CD4-positive, alpha-beta T cell (primary cell): ENCODE measurements around the gene FAM13C. TPM values are rescaled to one million over a fixed set of nuclear protein-coding genes. Genes with fewer than 3 reads are reported as not detected.

Source experiments
- ATAC-seq: fragments of 200-7000 bp; cut with Tn5 transposase; one replicate; pipeline ENCODE4 v1.10.0; 2022; ENCODE audit warnings: mild to moderate bottlenecking; ENCODE audit not compliant: poor library complexity
- CTCF ChIA-PET: fragments of 350-600 bp; sonication (Branson Sonifier 250); formaldehyde crosslinking; loops from one replicate; lab custom pipeline; 2021; ENCODE audit warnings: antibody characterized with exemption, inconsistent platforms; lab: Charles Lee
- POLR2A ChIA-PET: fragments of 350-600 bp; sonication (Branson Sonifier 250); formaldehyde crosslinking; loops from one replicate; lab custom pipeline; 2021; ENCODE audit warnings: antibody characterized with exemption, inconsistent platforms; lab: Charles Lee
- DNase-seq, 14 experiments: peaks; one replicate each; pipeline ENCODE4 v3.0.0-alpha.2; 2013 to 2020; ENCODE audit warnings: mixed read lengths in 2 of 14
- H3K27ac ChIP-seq, 2 donors: one replicate each; pipeline versions ENCODE4 v1.5.1 to v1.7.0; 2013; ENCODE audit warnings: low read length in 2 of 2, low read depth in 1 of 2, mild to moderate bottlenecking in 1 of 2
- H3K27me3 ChIP-seq, 2 experiments: 1 replicate in 1 of 2; 2 replicates in 1 of 2; pipeline versions ENCODE4 v1.6.1 to v1.7.0; 2013; ENCODE audit warnings: low read length in 2 of 2, control low read depth in 1 of 2, mild to moderate bottlenecking in 1 of 2, moderate library complexity in 1 of 2; ENCODE audit not compliant: insufficient read depth in 2 of 2, control insufficient read depth in 1 of 2
- H3K36me3 ChIP-seq: one replicate; pipeline ENCODE4 v1.6.1; 2013; ENCODE audit warnings: low read length, control low read depth; ENCODE audit not compliant: insufficient read depth
- H3K4me1 ChIP-seq: one replicate; pipeline ENCODE4 v1.6.1; 2013; ENCODE audit warnings: low read length, control low read depth; ENCODE audit not compliant: insufficient read depth
- H3K4me3 ChIP-seq: one replicate; pipeline ENCODE4 v1.5.1; 2013; ENCODE audit warnings: mild to moderate bottlenecking, low read length, moderate library complexity
- H3K9me3 ChIP-seq, 2 experiments: 1 replicate in 1 of 2; 2 replicates in 1 of 2; pipeline versions ENCODE4 v1.6.1 to v1.7.0; 2013; ENCODE audit warnings: low read length in 2 of 2, mild to moderate bottlenecking in 2 of 2, control low read depth in 1 of 2, moderate library complexity in 1 of 2; ENCODE audit not compliant: control insufficient read depth in 1 of 2, insufficient read depth in 1 of 2
- H3K27ac Mint-ChIP-seq: one replicate; pipeline ENCODE4 v1.8.0; 2020; ENCODE audit warnings: mixed read lengths
- H3K27me3 Mint-ChIP-seq: one replicate; pipeline ENCODE4 v1.8.0; 2021; ENCODE audit warnings: mixed read lengths
- H3K36me3 Mint-ChIP-seq: one replicate; pipeline ENCODE4 v1.8.0; 2021; ENCODE audit warnings: low read depth, mixed read lengths
- H3K4me1 Mint-ChIP-seq: one replicate; pipeline ENCODE4 v1.8.0; 2021; ENCODE audit warnings: low read depth, mixed read lengths
- H3K4me3 Mint-ChIP-seq: one replicate; pipeline ENCODE4 v1.8.0; 2020; ENCODE audit warnings: mild to moderate bottlenecking, mixed read lengths
- H3K9me3 Mint-ChIP-seq: one replicate; pipeline ENCODE4 v1.8.0; 2020; ENCODE audit warnings: mixed read lengths
- intact Hi-C, 2 experiments: fragments of 100-400 bp; cut with DNase I in 1 of 2; cut with micrococcal nuclease in 1 of 2; formaldehyde crosslinking; loops; one replicate each; pipeline versions ENCODE4 v1.15.1 to v1.9.0; 2023 to 2025; cut with DNase I, micrococcal nuclease
- total RNA-seq, 174 experiments: library from RNA in 2 of 174; stranded (reverse) in 2 of 174; gene quantifications; one replicate each; pipeline ENCODE4 v1.2.3 and lab custom pipeline; 2021 to 2026
- TF ChIP-seq, protein P1 (sequence below): fragments of 200-600 bp; IDR thresholded peaks from one replicate; pipeline ENCODE4 v1.8.0; 2022; ENCODE audit warnings: antibody characterized with exemption, mild to moderate bottlenecking

Gene FAM13C
- total RNA-seq, 2 experiments from 2014 or later: not detected

DNA sequence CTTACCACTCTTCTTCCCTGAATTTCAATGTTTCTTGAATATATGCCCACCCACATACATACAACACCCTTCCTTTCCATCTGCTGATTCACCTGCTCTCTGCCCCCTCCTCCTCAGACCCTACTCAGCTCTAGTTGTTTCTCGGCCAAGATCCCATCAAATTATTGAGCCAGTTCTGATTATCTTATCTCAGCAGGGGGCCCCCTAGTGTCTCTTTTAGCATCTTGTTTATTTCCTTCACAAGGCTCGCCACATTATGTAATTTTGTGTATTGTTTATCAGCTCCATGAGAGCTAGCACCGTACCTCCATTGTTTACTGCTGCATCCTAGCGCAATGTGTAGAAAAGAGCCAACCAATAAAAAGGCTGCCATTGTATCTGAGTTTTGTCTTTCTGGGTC, 71.9 kb downstream of the FAM13C start:
- no peaks in the 10 kb centered on the region for H3K27me3 Mint-ChIP-seq
- TF ChIP-seq, protein P1, sequence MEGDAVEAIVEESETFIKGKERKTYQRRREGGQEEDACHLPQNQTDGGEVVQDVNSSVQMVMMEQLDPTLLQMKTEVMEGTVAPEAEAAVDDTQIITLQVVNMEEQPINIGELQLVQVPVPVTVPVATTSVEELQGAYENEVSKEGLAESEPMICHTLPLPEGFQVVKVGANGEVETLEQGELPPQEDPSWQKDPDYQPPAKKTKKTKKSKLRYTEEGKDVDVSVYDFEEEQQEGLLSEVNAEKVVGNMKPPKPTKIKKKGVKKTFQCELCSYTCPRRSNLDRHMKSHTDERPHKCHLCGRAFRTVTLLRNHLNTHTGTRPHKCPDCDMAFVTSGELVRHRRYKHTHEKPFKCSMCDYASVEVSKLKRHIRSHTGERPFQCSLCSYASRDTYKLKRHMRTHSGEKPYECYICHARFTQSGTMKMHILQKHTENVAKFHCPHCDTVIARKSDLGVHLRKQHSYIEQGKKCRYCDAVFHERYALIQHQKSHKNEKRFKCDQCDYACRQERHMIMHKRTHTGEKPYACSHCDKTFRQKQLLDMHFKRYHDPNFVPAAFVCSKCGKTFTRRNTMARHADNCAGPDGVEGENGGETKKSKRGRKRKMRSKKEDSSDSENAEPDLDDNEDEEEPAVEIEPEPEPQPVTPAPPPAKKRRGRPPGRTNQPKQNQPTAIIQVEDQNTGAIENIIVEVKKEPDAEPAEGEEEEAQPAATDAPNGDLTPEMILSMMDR: no peak
- H3K4me3 ChIP-seq: no peak overlapping the region
- no peaks in the 10 kb centered on the region for H3K4me1 ChIP-seq
- no peaks in the 10 kb centered on the region for H3K27me3 ChIP-seq
- POLR2A ChIA-PET: no interaction called here
- H3K4me1 Mint-ChIP-seq: no peaks in the 10 kb centered on the region
- intact Hi-C loops: no loop called here
- ATAC-seq (no peak), DNase-seq (no peak)
- no peaks in the 10 kb centered on the region for H3K9me3 ChIP-seq
- no peaks in the 10 kb centered on the region for H3K9me3 Mint-ChIP-seq
- CTCF ChIA-PET: no interaction called here
- H3K27ac ChIP-seq: no peak overlapping the region
- no peaks in the 10 kb centered on the region for H3K36me3 ChIP-seq
- no peaks in the 10 kb centered on the region for H3K36me3 Mint-ChIP-seq
- no peak overlapping the region for H3K27ac Mint-ChIP-seq
- H3K4me3 Mint-ChIP-seq: no peak overlapping the region

GRCh38 chr10:59289853-59290252, 72.5 kb downstream of the FAM13C start:
- TF ChIP-seq, protein P1: no peak
- H3K36me3 Mint-ChIP-seq: no peaks in the 10 kb centered on the region
- intact Hi-C loops: no loop called here
- Histone ChIP-seq H3K36me3 (no peaks in the 10 kb centered on the region), H3K9me3 (no peaks in the 10 kb centered on the region), H3K27ac (no peak overlapping the region), H3K4me1 (no peaks in the 10 kb centered on the region), H3K4me3 (no peak overlapping the region), H3K27me3 (no peaks in the 10 kb centered on the region)
- no peaks in the 10 kb centered on the region for H3K27me3 Mint-ChIP-seq
- H3K9me3 Mint-ChIP-seq: no peaks in the 10 kb centered on the region
- CTCF ChIA-PET: no interaction called here
- POLR2A ChIA-PET: no interaction called here
- ATAC-seq (no peak), DNase-seq (no peak)
- H3K4me3 Mint-ChIP-seq: no peak overlapping the region
- H3K27ac Mint-ChIP-seq: no peak overlapping the region
- H3K4me1 Mint-ChIP-seq: no peaks in the 10 kb centered on the region

GRCh38 chr10:59287587-59288255, 74.6 kb downstream of the FAM13C start:
- H3K36me3 Mint-ChIP-seq: no peaks in the 10 kb centered on the region
- ATAC-seq (no peak), DNase-seq (no peak)
- ChIA-PET POLR2A (no interaction called here), CTCF (no interaction called here)
- TF ChIP-seq, protein P1: no peak
- H3K27me3 ChIP-seq: no peaks in the 10 kb centered on the region
- H3K4me1 ChIP-seq: no peaks in the 10 kb centered on the region
- H3K27me3 Mint-ChIP-seq: no peaks in the 10 kb centered on the region
- H3K4me1 Mint-ChIP-seq: no peaks in the 10 kb centered on the region
- no peak overlapping the region for H3K27ac Mint-ChIP-seq
- H3K36me3 ChIP-seq: no peaks in the 10 kb centered on the region
- H3K4me3 Mint-ChIP-seq: no peak overlapping the region
- H3K27ac ChIP-seq: no peak overlapping the region
- H3K9me3 Mint-ChIP-seq: no peaks in the 10 kb centered on the region
- no peak overlapping the region for H3K4me3 ChIP-seq
- intact Hi-C loops: no loop called here
- peaks cover 0 to 4% of the 10 kb centered on the region in 2 experiments for H3K9me3 ChIP-seq
